CD1c-positive myeloid dendritic cell (primary cell): Measurements from ENCODE around the gene SND1.

ENCODE experiments used
- DNase-seq: peaks from one replicate; pipeline ENCODE4 v3.0.0-alpha.2; 2016; ENCODE audit errors: extremely low spot score

Gene SND1

DNA sequence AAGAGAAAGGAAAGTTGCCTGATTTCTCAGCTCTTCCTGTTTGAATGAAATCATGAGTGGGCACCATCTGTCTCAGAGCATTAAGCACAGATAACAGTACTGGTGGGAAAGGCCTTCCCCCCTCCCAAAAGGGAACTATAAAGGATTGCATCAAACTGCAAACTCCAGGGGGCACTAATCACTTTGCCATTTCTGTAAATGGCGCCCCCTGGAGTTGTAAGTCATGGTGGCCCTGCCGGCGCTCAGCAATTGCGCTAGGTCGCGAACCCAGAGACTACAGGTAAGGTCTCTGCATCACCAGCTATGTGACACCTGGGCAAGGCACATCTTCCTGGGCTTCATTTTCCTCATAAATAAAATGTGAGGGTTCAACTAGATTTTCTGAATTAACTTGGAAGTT, 368.2 kb downstream of the SND1 start:
- peak; percentile 12 for DNase-seq

DNA sequence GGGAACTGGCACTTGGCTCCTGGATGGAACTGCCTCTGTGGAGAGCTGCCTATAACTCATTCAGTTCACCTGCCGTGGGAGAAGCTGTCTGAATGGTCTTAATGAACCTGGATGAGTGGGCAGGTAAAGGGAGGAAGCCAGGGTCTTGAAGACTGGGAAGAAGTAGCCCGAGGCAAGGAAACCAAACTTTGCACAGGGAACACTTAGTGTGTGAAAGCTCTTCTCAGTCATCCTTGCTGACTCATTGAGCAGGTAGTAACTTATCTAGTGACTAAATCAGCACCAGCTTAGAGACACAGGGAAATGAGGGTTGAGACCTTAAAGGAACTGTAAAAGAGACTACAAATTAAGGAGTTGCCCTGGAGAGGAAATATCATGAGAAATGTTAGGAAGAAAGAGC, 369.4 kb downstream of the SND1 start:
- DNase-seq = no peak

DNA sequence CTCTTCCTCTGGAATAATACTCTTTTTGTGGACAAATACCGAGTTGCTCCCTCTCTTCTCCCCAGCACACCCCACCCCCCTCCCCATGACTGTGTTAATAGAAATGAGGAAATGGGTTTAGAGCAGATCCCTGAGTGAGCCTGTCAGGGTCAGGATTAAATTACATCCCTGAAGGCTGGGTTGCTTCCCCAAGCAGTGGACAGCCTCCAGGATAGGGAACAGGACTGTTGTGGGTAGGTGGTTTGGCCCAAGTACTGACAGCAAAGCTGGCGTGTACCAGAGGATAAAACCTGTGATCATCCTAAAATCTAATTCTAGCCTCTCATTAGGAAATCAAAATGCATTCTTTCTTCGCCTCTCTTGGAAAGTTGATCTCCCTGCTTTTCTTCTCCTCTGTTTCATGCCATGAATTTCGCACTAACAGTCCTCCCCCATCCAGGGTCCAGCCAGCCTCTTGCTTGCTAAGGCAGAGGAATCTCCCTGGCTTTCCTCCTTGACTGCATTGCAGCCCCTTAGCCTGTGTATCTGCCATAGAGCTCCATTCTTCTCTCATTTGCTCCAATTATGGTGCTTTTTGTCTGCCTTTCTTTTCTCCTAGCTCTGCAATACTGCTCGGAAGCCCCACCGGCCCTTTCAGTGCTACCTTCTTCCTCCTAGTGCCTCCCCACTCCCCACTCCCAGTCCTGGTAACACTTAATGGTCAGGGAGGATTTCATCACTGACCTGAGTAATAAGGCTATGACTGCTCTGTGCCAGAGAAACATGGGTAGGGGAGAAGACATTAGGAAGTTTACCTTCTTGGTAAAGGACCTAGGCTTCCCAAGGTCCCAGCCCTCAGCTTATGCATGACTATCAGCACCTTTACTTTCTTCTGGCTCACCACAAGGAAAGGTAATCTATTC, 370.9 kb downstream of the SND1 start:
- DNase-seq = peak; percentile 25

DNA sequence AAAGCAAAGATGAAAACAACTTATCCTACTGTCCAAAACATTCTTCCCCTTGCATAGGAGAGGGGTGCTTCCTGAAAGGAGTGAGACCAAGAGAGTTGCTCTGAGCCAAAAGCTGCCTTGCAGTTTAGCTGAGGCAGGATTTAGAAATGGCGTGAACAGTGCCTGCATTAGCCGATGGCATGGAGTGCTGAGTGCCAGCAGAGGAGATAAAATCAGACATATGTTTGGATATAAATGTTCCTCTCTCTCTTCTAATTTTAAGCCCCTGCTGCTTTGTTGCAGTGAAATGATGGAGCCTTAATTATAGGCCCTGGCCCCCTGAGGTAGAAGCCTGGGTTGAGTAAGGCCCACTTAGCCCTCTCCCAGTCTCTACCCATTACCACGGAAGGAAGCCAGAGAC, 372.2 kb downstream of the SND1 start:
- DNase-seq = no peak

DNA sequence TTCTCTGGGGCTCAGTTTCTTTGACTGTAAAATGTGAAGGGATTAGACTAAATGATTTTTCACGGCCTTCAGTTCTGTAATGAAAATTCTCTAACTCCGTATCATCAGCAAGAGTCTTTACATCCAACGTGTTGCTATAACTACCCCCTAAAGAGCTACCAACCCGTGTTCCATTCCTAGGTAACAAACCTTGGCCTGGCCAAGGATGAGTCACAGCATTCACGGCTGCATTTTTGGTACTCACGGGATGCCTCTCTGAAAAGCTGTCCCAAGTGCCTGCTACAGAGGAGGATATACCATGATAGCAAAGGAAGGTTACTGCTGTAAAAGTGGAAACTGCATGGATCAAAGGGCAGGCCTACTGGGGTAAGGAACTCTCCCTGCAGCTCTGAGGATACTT, 373.4 kb downstream of the SND1 start:
- no peak for DNase-seq

DNA sequence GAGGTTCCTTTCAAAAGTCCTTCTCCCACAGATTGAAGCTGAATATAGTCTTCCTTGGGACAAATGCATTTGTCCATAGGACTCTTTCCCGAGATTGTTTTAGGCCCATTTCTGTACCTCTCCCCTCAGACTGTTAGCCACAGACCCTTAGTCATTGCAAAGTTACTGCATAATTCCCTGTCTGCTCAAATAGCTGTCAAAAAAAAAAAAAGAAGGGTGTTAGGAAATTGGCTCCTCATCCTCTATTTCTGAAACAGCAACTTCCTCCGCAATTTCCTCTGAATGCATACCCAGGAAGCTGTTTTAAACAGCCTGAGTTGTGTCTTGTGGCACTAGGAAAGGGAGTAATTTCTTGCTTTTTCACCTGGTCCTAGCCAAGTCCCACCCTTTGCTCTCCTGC, 373.8 kb downstream of the SND1 start:
- DNase-seq = no peak

DNA sequence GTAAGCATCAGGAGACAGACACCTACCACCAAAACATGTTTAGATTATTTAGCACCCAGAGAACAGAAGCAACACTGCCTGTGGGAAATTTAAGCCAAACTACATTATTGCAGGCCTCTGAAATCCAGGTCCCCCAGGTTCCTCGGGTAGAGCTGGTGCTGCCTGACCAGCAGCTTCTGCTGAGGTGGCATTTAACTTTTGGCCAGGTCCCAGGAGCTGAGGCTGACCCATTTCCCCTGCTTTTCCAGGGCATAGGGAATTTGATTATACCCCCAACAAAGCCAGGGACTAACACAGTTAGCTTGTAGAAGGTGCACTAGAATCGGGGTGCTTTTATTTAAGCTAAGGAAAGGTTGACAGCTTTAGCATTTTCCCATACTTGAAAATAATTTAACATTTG, 374.6 kb downstream of the SND1 start:
- no peak for DNase-seq

DNA sequence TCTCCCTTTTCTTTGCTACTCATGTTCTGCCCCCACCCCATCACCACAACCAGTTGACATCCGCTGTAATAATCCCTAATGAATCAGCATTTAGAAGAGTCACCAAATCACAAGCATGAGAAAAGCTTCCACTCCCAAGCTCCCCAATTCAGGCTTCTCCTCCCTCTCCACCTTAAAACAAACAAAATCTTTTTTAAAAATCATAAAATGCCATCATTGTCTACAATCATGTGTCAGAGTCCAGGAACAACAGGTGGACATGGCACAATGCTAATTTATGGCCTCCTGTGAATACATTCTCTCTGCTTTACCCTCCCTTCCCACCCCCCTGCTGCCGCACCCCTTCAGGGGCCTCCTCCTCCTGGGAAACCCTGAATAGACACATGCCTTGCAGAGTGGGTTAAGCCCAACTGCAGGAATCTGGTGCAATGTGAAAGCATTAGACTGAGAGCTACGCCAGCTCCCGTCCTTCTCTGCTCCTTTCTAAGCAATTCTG, 375.5 kb downstream of the SND1 start:
- no peak for DNase-seq

DNA sequence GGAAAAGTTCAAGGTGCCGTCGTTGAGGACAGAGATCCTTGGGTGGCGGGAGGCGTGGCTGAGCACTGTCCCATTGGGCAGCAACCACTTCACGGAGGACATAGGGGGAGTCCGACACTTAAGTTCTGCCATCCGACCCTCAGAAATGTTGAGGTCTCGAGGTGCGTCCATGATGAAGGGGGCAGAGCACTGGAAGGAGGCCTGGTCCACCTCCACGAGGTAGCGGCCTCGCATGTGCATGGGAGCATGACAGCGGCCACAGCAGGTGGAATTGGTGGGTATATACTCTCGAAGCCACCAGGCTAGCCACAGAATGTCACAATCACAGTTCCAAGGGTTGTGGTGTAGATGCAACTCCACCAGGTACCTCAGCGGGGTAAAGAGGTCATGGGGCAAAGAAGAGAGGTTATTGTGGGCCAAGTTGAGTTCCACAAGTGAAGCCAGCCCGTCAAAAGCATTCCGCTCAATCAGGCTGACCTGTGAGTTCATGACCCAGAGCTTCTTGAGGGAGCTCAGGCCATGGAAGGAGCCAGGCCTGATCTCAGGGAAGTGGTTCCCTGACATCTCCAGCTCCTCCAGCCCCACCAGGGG, 377.5 kb downstream of the SND1 start:
- no peak for DNase-seq

DNA sequence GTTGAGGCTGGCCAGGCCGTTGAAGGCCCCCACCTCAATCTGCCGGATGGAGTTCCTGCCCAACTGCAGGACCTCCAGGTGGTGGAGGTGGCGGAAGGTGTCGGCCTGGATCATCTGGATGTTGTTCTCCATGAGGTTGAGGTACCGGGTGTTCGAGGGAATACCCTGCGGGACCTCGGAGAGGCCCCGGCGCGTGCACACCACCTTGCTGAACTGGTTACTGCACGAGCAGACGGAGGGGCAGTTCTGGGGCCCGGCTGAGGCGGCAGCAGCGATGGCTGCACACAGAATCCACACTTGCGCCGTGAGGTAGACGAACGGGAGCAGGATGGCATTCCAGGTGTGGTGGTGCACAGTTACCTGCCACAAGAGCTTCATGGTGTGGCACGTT, 378.3 kb downstream of the SND1 start:
- DNase-seq = no peak

DNA sequence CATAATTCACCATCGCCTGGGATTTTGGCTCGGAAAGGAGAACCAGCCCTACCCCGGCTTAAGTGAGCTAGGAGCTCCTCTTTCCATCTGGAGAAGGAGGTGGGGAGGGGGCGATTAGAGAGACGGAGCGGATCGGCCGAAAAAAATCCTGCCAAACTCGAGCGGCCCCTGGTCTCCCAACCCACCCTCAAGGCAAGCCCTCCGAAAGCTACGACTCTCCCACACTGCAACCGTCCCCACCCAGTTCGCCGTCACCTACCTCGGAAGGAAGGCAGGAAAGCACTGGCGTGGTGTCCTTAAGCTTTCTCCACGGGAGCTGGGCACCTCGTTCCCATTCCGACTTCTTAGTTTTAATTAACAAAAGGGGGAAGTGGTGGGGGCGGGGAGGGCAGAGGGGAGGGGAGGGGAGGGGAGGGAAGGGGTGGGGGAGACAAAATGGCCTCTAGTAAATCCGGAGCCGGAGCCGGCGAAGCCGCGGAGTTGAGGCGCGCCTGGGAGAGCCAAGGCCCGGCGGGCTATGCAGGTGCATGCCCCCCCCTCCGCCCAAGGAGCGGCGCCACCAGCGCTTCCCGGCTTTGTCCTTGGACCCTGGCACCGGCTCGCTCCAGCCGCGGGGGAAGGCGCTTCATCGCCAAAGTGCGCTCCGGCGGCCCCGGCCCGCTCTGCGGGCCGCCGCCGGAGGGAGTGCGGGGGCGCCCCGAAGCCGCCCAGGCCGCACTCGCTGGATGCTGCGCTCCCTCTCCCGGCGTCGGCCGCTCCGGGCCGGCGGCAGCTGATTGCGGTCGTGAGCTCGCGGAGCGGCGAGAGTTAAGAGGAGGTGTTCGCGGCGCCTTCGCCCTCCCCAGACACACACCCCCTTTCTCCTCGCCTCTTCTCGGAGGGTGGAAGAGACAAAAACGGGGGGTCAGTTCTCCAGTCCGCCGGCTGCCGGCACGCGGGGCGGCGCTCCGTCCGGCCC, 378.9 kb downstream of the SND1 start, which contains the start of gene LRRC4:
Gene LRRC4 (minus strand): TSS at position 784 of the 958 bp plus-strand sequence. CDS start 797 bp downstream, outside the sequence.
- DNase-seq = peak; percentile 47

DNA sequence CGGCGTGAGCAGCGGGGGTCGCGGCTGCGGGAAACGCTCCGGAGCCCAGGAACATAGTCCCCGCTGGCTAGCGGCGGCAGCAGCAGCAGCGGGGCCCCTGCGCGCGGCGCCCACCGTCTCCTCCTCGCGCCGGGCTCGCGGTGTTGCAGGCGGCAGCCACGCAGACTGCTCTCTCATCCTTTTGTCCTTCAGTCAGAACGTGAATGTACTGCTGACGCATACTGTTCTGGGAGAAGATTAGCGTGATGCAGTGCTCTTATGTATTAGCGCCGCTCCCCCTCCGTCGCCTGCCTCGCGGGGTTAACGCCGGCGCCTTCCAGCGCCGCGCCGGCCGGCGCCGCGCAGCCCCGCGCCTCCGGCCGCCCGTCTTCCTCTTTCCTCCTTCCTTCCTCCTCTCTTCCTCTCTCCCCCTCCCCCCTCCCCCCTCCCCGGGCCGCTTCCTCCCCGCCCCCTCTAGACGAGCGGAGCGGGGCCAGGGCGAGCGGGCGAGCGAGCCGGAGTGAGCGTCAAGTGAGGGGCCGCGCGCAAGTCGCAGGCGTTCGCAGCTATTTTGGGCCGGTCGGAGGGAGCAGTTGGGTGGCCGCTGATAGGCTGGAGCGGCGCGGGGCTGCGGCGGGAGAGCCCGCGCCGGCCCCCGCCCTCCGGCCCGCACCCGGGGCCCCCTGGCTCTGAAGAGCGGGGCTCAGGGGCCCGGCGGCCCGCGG, 380.1 kb downstream of the SND1 start:
- DNase-seq = peak; percentile 73

DNA sequence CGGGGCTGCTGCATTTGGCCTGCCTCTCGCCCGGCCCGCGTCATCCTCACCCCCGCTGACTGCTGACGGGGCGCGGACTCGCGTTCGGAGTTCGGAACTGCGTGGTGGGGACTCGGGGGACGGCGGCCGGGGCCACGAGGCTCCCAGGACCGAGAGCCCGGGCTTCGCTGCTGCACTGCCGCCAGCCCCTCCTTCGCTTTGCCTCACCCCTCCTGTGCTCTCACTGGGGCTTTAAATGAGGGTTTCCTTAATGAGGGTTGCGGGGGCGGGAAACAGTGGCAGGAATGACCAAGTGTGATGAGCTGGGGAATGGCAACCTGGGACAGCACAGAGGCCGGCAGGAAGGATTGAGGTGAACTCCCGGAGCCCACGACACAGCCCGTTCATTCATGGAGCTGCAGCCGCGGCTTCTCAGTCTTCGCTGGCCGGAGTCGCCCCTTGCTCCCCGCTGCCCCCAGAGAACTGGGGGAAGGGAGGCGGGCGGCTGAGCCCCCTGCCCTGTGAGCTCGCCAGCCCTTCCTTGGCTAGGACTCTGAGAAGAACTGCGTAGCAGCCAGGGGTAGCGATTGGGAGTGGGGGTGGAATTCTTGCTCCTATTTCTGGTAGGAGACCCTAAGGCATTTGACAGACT, 380.7 kb downstream of the SND1 start:
- peak; percentile 18 for DNase-seq

DNA sequence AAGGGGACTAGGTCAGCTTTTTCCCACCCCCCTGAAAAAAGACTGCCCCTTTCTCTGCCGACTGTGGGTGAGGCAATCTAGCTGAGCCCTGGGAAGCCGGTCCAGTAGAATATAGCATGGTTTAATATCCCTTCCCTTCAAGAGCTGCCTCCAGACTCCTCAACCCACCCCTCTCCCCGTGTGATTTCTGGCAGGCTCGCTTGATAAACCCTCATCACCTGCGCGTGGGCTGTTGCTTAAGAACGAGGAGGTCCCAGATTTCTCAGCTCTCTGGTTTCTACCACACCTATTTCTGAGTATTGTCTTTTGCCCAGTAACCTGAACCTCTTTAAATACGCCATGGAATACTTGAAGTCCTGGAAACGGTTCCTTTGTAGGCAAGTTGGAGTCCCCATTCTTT, 381.3 kb downstream of the SND1 start:
- no peak for DNase-seq

DNA sequence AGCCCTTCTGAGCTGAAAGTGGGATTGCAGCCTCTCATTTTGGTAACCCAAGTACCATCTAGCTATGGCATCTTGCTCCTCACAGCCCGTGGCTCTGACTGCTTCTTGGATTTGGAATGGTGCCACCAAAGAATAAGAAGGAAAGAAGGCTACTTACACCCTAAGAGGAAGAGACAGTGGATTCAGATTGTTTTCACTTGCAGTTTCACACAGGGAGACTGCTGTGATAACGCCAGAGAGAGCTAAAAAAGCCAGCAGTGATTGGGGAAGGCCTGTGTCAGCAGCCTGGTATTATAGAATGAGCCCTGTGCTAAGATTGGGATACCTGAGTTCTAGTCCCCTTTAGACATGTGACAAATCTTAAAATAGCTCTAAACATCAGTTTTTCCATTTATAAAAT, 382.8 kb downstream of the SND1 start:
- DNase-seq = no peak

DNA sequence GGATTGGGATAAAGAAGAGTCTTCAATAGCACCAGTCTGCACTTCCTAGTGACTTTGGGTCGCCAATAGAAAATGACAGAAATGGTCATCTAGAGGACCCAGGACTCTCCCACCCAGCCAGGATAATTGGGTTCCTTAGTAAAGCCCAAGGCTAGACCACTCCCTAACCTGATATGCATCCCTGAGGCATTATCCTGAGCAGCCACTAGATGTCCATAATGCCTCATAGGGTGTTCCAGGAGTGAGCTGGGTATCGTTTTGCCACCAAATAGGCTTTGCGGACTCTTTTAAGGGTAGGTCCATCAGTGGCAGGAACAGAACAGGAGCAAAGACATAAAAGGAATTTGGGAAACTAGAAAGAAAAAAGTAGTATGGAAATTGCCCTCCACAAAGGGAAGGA, 383.7 kb downstream of the SND1 start:
- no peak for DNase-seq

DNA sequence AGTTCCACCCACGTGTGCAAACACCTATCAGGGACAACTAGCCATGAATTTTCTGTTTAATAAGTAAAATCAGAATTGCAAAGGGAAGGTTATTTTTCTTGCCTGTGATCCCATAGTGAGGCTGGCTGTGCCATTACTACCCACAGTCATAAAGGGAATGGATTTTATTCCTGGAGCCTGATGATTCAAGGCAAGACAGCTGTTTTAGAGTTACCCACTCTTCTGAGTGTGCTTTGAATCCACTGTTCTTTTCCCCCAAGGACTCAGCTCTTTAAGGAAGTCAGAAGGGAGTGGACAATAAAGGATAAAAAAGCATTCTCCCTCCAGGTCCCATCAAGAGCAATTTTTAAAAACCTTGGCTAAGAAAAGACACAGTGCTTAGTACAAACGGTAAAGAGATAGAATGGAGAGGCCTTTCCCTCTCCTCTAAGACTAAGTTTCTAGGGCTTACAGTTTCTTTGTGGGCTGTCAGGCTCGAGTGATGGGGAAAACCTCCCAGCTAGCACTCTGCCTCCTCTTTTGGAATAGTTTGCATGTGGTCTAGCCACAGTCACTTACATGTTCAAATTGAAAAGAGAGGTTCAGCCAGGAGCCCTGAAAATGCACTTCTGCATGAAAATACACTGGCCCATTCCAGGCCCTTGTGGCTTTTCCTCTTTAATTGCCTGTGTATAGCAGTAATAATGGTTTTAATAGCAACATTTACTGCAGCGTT, 384.4 kb downstream of the SND1 start:
- DNase-seq = no peak

DNA sequence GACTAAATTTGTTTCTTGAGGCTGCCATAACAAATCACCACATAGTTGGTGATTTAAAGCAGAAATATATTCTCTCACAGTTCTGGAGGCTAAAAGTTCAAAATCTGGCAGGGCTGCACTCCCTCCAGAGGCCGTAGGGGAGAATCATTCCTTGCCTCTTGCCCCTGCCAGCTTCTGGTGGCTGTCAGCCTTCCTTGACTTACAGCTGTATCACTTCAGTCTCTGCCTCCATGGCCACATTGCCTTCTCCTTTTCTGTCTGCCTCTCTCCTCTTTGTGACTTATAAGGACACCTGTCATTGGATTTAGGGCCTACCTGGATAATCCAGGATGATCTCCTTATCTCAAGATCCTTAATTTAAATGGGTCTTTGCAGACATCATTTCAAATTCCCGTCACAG, 385.1 kb downstream of the SND1 start:
- DNase-seq = no peak

DNA sequence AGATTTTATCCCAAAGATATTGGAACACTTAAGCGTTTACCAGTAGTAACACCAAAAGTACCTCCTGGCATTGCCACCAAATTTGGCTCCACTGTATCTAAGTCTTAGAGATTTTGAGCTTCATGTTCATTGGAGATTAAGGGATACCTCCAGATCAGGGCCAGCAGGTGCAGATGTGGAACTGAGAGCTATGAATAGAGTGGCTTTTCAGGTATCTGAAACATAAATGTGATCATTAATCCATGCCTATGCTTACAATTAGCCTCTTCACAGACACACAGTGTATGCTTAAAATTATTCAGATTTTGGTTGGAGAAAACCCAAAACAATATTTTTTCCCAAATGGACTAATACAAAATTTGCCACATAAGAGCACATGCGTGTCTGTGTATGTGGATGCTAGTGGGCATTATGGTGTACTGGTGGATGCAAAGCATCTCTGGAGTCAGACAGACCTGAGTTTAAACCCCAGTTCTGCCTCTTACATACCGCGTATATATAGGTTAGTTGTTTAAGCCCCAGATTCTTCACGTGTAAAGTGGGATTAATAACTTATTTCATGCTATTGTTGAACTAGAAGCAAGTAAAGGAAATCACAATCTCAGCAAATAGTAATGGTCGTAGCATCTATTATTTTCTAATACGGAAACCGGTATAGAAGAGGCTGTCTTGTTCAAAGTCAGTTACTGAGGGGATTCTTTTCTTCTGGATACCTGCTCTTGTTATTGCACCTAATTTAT, 386.1 kb downstream of the SND1 start:
- DNase-seq = no peak

DNA sequence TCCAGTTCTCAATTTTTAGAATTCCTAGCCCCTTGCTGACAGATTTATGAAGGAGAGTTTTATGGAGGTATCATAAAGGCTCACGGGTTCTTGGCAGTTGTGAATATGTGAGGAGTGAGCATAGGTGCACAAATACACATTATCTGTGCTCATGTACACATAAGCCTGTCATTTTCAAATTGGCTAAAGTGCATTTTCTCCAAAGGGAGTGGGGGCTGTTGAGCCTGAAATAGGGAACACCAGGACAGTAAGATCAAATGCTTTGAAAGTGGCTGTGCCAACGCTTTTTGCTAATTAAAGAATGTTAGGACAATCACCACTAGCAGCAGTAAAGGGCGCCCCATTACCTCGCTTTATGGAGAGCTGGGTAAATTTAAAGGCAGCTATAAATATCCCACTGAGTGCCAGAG, 387.6 kb downstream of the SND1 start:
- DNase-seq = no peak
